B cell (primary cell): Measurements from ENCODE around the gene ADRM1. TPM values are rescaled to one million over a fixed set of nuclear protein-coding genes. Genes with fewer than 3 reads are reported as not detected.

Experiments used
- ATAC-seq: fragments of 200-7000 bp; cut with Tn5 transposase; one replicate; pipeline ENCODE4 v1.10.0; 2021; ENCODE audit warnings: low read depth, mild to moderate bottlenecking, moderate number of reproducible peaks, moderate library complexity
- CTCF ChIA-PET: fragments of 350-600 bp; sonication (Branson Sonifier 250); formaldehyde crosslinking; loops from one replicate; lab custom pipeline; 2021; ENCODE audit warnings: antibody characterized with exemption, inconsistent platforms; lab: Charles Lee
- POLR2A ChIA-PET: fragments of 350-600 bp; sonication (Branson Sonifier 250); formaldehyde crosslinking; loops from one replicate; lab custom pipeline; 2021; ENCODE audit warnings: antibody characterized with exemption; lab: Charles Lee
- DNase-seq: peaks from one replicate; pipeline ENCODE4 v3.0.0; 2013
- H2AFZ ChIP-seq: 2 replicates; pipeline ENCODE4 v1.6.1; 2012; ENCODE audit warnings: mild to moderate bottlenecking, low read depth, low read length; ENCODE audit not compliant: insufficient read depth, poor library complexity, severe bottlenecking
- H3K27ac ChIP-seq, 2 donors: 1 replicate in 1 of 2; 2 replicates in 1 of 2; pipeline ENCODE4 v1.5.1; 2012 to 2013; ENCODE audit warnings: low read length in 2 of 2, mild to moderate bottlenecking in 2 of 2, moderate library complexity in 1 of 2
- H3K27me3 ChIP-seq, 4 experiments: fragments of 200-600 bp in 1 of 4; sonication (generic) in 1 of 4; replicated peaks in 1 of 4; 1 replicate in 2 of 4; 2 replicates in 2 of 4; pipeline versions ENCODE4 v1.6.1 to v1.7.0; 2013 to 2016; ENCODE audit warnings: low read length in 3 of 4, mild to moderate bottlenecking in 2 of 4, mixed read lengths in 1 of 4, moderate library complexity in 1 of 4; ENCODE audit not compliant: insufficient read depth in 4 of 4, control insufficient read depth in 3 of 4; ENCODE audit errors: control extremely low read depth in 1 of 4
- H3K36me3 ChIP-seq, 2 experiments: replicated peaks in 1 of 2; 1 replicate in 1 of 2; 2 replicates in 1 of 2; pipeline versions ENCODE4 v1.6.1 to v1.7.1; 2013; ENCODE audit warnings: low read length in 1 of 2; ENCODE audit not compliant: insufficient read depth in 2 of 2, control insufficient read depth in 1 of 2; ENCODE audit errors: control extremely low read depth in 1 of 2, extremely low read depth in 1 of 2
- H3K4me1 ChIP-seq, 2 donors: fragments of 200-600 bp in 1 of 2; sonication (generic) in 1 of 2; 1 replicate in 1 of 2; 2 replicates in 1 of 2; pipeline versions ENCODE4 v1.5.1 to v1.6.1; 2013 to 2017; ENCODE audit warnings: low read length in 2 of 2; ENCODE audit not compliant: control insufficient read depth in 2 of 2, insufficient read depth in 2 of 2
- H3K4me2 ChIP-seq: replicated peaks from 2 replicates; pipeline ENCODE3; 2012; ENCODE audit warnings: mild to moderate bottlenecking, low read depth, low read length; ENCODE audit not compliant: poor library complexity, severe bottlenecking
- H3K4me3 ChIP-seq, 5 experiments: fragments of 200-600 bp in 1 of 5; sonication (generic) in 1 of 5; 1 replicate in 3 of 5; 2 replicates in 2 of 5; pipeline versions ENCODE4 v1.5.1 to v1.7.0; 2011 to 2016; ENCODE audit warnings: low read length in 4 of 5, mild to moderate bottlenecking in 4 of 5, low read depth in 2 of 5, control low read depth in 1 of 5, moderate library complexity in 1 of 5; ENCODE audit not compliant: insufficient read depth in 1 of 5; ENCODE audit errors: control extremely low read depth in 1 of 5, extremely low read depth in 1 of 5
- H3K79me2 ChIP-seq: fragments of 200-600 bp; sonication (generic); one replicate; pipeline ENCODE4 v1.6.0; 2016; ENCODE audit warnings: low read length; ENCODE audit not compliant: control insufficient read depth, insufficient read depth
- H3K9ac ChIP-seq: fragments of 200-600 bp; sonication (generic); 2 replicates; pipeline ENCODE4 v1.6.1; 2017; ENCODE audit warnings: mild to moderate bottlenecking, low read length, moderate library complexity
- H3K9me3 ChIP-seq, 3 donors: one replicate each; pipeline versions ENCODE4 v1.6.1 to v1.7.1; 2013; ENCODE audit warnings: low read length in 2 of 3; ENCODE audit not compliant: control insufficient read depth in 2 of 3, insufficient read depth in 1 of 3; ENCODE audit errors: control extremely low read depth in 1 of 3
- H4K20me1 ChIP-seq: 2 replicates; pipeline ENCODE4 v1.6.0; 2012; ENCODE audit warnings: mild to moderate bottlenecking, low read length; ENCODE audit not compliant: insufficient read depth, control insufficient read depth, poor library complexity, severe bottlenecking
- H3K27ac Mint-ChIP-seq: one replicate; pipeline ENCODE4 v1.8.0; 2021; ENCODE audit warnings: mixed read lengths
- H3K27me3 Mint-ChIP-seq: one replicate; pipeline ENCODE4 v1.8.0; 2021; ENCODE audit warnings: mixed read lengths
- H3K4me1 Mint-ChIP-seq: one replicate; pipeline ENCODE4 v1.8.0; 2021; ENCODE audit warnings: mixed read lengths
- H3K4me3 Mint-ChIP-seq: one replicate; pipeline ENCODE4 v1.8.0; 2021; ENCODE audit warnings: mixed read lengths
- H3K9me3 Mint-ChIP-seq: one replicate; pipeline ENCODE4 v1.8.0; 2022; ENCODE audit warnings: mixed read lengths; ENCODE audit not compliant: insufficient read depth
- CTCF ChIP-seq: fragments of 200-600 bp; IDR thresholded peaks from one replicate; pipeline ENCODE4 v1.8.0; 2022; ENCODE audit warnings: antibody characterized with exemption, mild to moderate bottlenecking
- EZH2 ChIP-seq: IDR thresholded peaks from 2 replicates; pipeline ENCODE4 v1.6.1; 2012; ENCODE audit warnings: borderline replicate concordance, low read depth, mild to moderate bottlenecking, moderate library complexity, low read length; ENCODE audit not compliant: insufficient read depth, poor library complexity, severe bottlenecking
- WGBS: methylation state at CpG from one replicate; pipeline ENCODE4 v1.1.5; 2013; ENCODE audit warnings: missing lambda C conversion rate; ENCODE audit not compliant: insufficient coverage; 5-methylcytosine and 5-hydroxymethylcytosine counted together
- intact Hi-C: fragments of 100-400 bp; cut with micrococcal nuclease; formaldehyde crosslinking; loops from one replicate; pipeline ENCODE4 v1.10.0; 2022
- polyA plus RNA-seq: library from polyadenylated mRNA; depleted of rRNA; stranded (reverse); fragments of >200 nt; gene quantifications from 2 replicates; pipeline ENCODE4 v1.2.3, GENCODE V29; 2012
- total RNA-seq, 2 donors: library from RNA; stranded (reverse); fragments of 120-200 nt in 1 of 2; gene quantifications; 1 replicate in 1 of 2; 2 replicates in 1 of 2; pipeline versions ENCODE4 v1.2.3 to v1.2.4, GENCODE V29; 2013 to 2022

ADRM1 gene
- total and polyA plus RNA-seq, 2 donors (not counting 1 experiment from before 2014, with no cell fraction given), result 73.9 to 87.2 TPM

- Histone ChIP-seq H2AFZ (no peak overlapping the region), H3K4me2 (no peak overlapping the region), H3K9ac (no peak overlapping the region), H3K27me3 (no peaks in the 10 kb centered on the region), H3K4me3 (no peak overlapping the region), H3K27ac (no peak overlapping the region), H3K9me3 (peaks cover 0 to 6% (median 0%) of the 10 kb centered on the region in 3 donors), H3K36me3 (peaks cover 0 to 72% of the 10 kb centered on the region in 2 experiments), H3K79me2 (peaks cover 36% of the 10 kb centered on the region), H3K4me1 (no peaks in the 10 kb centered on the region), H4K20me1 (peaks cover 31% of the 10 kb centered on the region)
- DNase-seq, result no peak
- Mint-ChIP-seq H3K9me3 (no peaks in the 10 kb centered on the region), H3K27me3 (no peaks in the 10 kb centered on the region), H3K4me3 (no peak overlapping the region), H3K4me1 (no peaks in the 10 kb centered on the region), H3K27ac (no peak overlapping the region)
- ATAC-seq, result no peak
- TF ChIP-seq EZH2, result no peak
- no peak for TF ChIP-seq CTCF
- ChIA-PET CTCF (no interaction called here), POLR2A (no interaction called here)
- intact Hi-C loops, result no loop called here
- no CpG with 5 or more reads among the region's 1 CpG for WGBS
These were observed 37.4 kb upstream of the ADRM1 start for GRCh38 chr20:62265365-62265764.

GRCh38 chr20:62266340-62266739, 36.5 kb upstream of the ADRM1 start:
- H3K79me2 ChIP-seq, result peaks cover 31% of the 10 kb centered on the region
- DNase-seq (no peak), ATAC-seq (no peak)
- H2AFZ ChIP-seq, result no peak overlapping the region
- Mint-ChIP-seq H3K4me3 (no peak overlapping the region), H3K27ac (no peak overlapping the region), H3K9me3 (no peaks in the 10 kb centered on the region), H3K27me3 (no peaks in the 10 kb centered on the region), H3K4me1 (no peaks in the 10 kb centered on the region)
- intact Hi-C loops, result no loop called here
- ChIA-PET POLR2A (no interaction called here), CTCF (no interaction called here)
- H3K9ac ChIP-seq, result no peak overlapping the region
- H3K4me1 ChIP-seq, result no peaks in the 10 kb centered on the region
- peaks cover 0 to 6% (median 0%) of the 10 kb centered on the region in 3 donors for H3K9me3 ChIP-seq
- H3K36me3 ChIP-seq, result peaks cover 0 to 72% of the 10 kb centered on the region in 2 experiments
- H3K4me2 ChIP-seq, result no peak overlapping the region
- no peak overlapping the region for H3K4me3 ChIP-seq
- 100% methylated on average over 6 of the region's 10 CpGs for WGBS
- H3K27me3 ChIP-seq, result no peaks in the 10 kb centered on the region
- H3K27ac ChIP-seq, result no peak overlapping the region
- TF ChIP-seq CTCF (no peak), EZH2 (no peak)
- peaks cover 36% of the 10 kb centered on the region for H4K20me1 ChIP-seq
